ENCODE data around the gene ITGB8.
A peak's percentile ranks its signal among the peaks of the same experiment; 100 is the strongest.

Gene ITGB8

GRCh38 chr7:20330928-20331909 is 519 bp downstream of the ITGB8 start:
- Histone ChIP-seq H3K4me1 (ENCODE audit: control insufficient read depth in 5 of 5, insufficient read depth in 5 of 5, low read length in 5 of 5) (peaks cover 2 to 31% (median 28%) of the 10 kb centered on the region in 5 donors), H3K9me3 (ENCODE audit: control insufficient read depth in 5 of 5, low read length in 5 of 5) (no peaks in the 10 kb centered on the region), H3K4me3 (ENCODE audit: low read depth in 1 of 5, low read length in 5 of 5) (peak overlapping the region; percentile 68 to 86 (median 75)), H3K27ac (ENCODE audit: low read depth, low read length) (no peak overlapping the region), H3K9ac (ENCODE audit: low read length in 5 of 5) (peak overlapping the region in 3 of 5 donors; percentile 53 to 71 (median 62)), H3K36me3 (ENCODE audit: control insufficient read depth in 5 of 5, insufficient read depth in 5 of 5, low read length in 5 of 5) (no peaks in the 10 kb centered on the region), H3K27me3 (ENCODE audit: control insufficient read depth in 5 of 5, insufficient read depth in 4 of 5, low read length in 5 of 5) (peaks cover 0 to 13% (median 6%) of the 10 kb centered on the region in 5 donors)

- Histone ChIP-seq H3K36me3 (ENCODE audit: control insufficient read depth in 5 of 5, insufficient read depth in 5 of 5, low read length in 5 of 5) (no peaks in the 10 kb centered on the region), H3K4me3 (ENCODE audit: low read depth in 1 of 5, low read length in 5 of 5) (peak overlapping the region in 4 of 5 donors; percentile 68 to 86 (median 80)), H3K4me1 (ENCODE audit: control insufficient read depth in 5 of 5, insufficient read depth in 5 of 5, low read length in 5 of 5) (peaks cover 2 to 31% (median 28%) of the 10 kb centered on the region in 5 donors), H3K27me3 (ENCODE audit: control insufficient read depth in 5 of 5, insufficient read depth in 4 of 5, low read length in 5 of 5) (peaks cover 0 to 13% (median 6%) of the 10 kb centered on the region in 5 donors), H3K9me3 (ENCODE audit: control insufficient read depth in 5 of 5, low read length in 5 of 5) (no peaks in the 10 kb centered on the region), H3K27ac (ENCODE audit: low read depth, low read length) (no peak overlapping the region), H3K9ac (ENCODE audit: low read length in 5 of 5) (peak overlapping the region in 2 of 5 donors; percentile 28 to 71)
Measured at GRCh38 chr7:20331910-20332813, 1.5 kb downstream of the ITGB8 start.

GRCh38 chr7:20338285-20338684 is 7.6 kb downstream of the ITGB8 start:
- no peak overlapping the region for H3K9ac ChIP-seq (ENCODE audit: low read length in 5 of 5)
- H3K27ac ChIP-seq (ENCODE audit: low read depth, low read length): no peak overlapping the region
- no peak overlapping the region for H3K4me3 ChIP-seq (ENCODE audit: low read depth in 1 of 5, low read length in 5 of 5)
- H3K27me3 ChIP-seq (ENCODE audit: control insufficient read depth in 5 of 5, insufficient read depth in 4 of 5, low read length in 5 of 5): no peaks in the 10 kb centered on the region
- no peaks in the 10 kb centered on the region for H3K4me1 ChIP-seq (ENCODE audit: control insufficient read depth in 5 of 5, insufficient read depth in 5 of 5, low read length in 5 of 5)
- no peaks in the 10 kb centered on the region for H3K36me3 ChIP-seq (ENCODE audit: control insufficient read depth in 5 of 5, insufficient read depth in 5 of 5, low read length in 5 of 5)
- no peaks in the 10 kb centered on the region for H3K9me3 ChIP-seq (ENCODE audit: control insufficient read depth in 5 of 5, low read length in 5 of 5)

- H3K4me3 ChIP-seq (ENCODE audit: low read depth in 1 of 5, low read length in 5 of 5): no peak overlapping the region
Measured at GRCh38 chr7:20340839-20341238, 10.1 kb downstream of the ITGB8 start.

GRCh38 chr7:20343205-20343604 is 12.5 kb downstream of the ITGB8 start:
- Histone ChIP-seq H3K9ac (ENCODE audit: low read length in 5 of 5) (no peak overlapping the region), H3K27me3 (ENCODE audit: control insufficient read depth in 5 of 5, insufficient read depth in 4 of 5, low read length in 5 of 5) (no peaks in the 10 kb centered on the region), H3K9me3 (ENCODE audit: control insufficient read depth in 5 of 5, low read length in 5 of 5) (no peaks in the 10 kb centered on the region), H3K27ac (ENCODE audit: low read depth, low read length) (no peak overlapping the region), H3K36me3 (ENCODE audit: control insufficient read depth in 5 of 5, insufficient read depth in 5 of 5, low read length in 5 of 5) (no peaks in the 10 kb centered on the region), H3K4me1 (ENCODE audit: control insufficient read depth in 5 of 5, insufficient read depth in 5 of 5, low read length in 5 of 5) (no peaks in the 10 kb centered on the region), H3K4me3 (ENCODE audit: low read depth in 1 of 5, low read length in 5 of 5) (no peak overlapping the region)

More at GRCh38 chr7:20340839-20341238, 10.1 kb downstream of the ITGB8 start:
- Histone ChIP-seq H3K27me3 (ENCODE audit: control insufficient read depth in 5 of 5, insufficient read depth in 4 of 5, low read length in 5 of 5) (no peaks in the 10 kb centered on the region), H3K27ac (ENCODE audit: low read depth, low read length) (no peak overlapping the region), H3K4me1 (ENCODE audit: control insufficient read depth in 5 of 5, insufficient read depth in 5 of 5, low read length in 5 of 5) (no peaks in the 10 kb centered on the region), H3K9ac (ENCODE audit: low read length in 5 of 5) (no peak overlapping the region), H3K36me3 (ENCODE audit: control insufficient read depth in 5 of 5, insufficient read depth in 5 of 5, low read length in 5 of 5) (no peaks in the 10 kb centered on the region), H3K9me3 (ENCODE audit: control insufficient read depth in 5 of 5, low read length in 5 of 5) (no peaks in the 10 kb centered on the region)

- Histone ChIP-seq H3K4me1 (ENCODE audit: control insufficient read depth in 5 of 5, insufficient read depth in 5 of 5, low read length in 5 of 5) (no peaks in the 10 kb centered on the region), H3K36me3 (ENCODE audit: control insufficient read depth in 5 of 5, insufficient read depth in 5 of 5, low read length in 5 of 5) (no peaks in the 10 kb centered on the region), H3K9ac (ENCODE audit: low read length in 5 of 5) (no peak overlapping the region), H3K9me3 (ENCODE audit: control insufficient read depth in 5 of 5, low read length in 5 of 5) (no peaks in the 10 kb centered on the region), H3K27ac (ENCODE audit: low read depth, low read length) (no peak overlapping the region), H3K4me3 (ENCODE audit: low read depth in 1 of 5, low read length in 5 of 5) (no peak overlapping the region), H3K27me3 (ENCODE audit: control insufficient read depth in 5 of 5, insufficient read depth in 4 of 5, low read length in 5 of 5) (no peaks in the 10 kb centered on the region)
Measured at GRCh38 chr7:20343941-20344340, 13.2 kb downstream of the ITGB8 start.

GRCh38 chr7:20344396-20344795 is 13.7 kb downstream of the ITGB8 start:
- no peaks in the 10 kb centered on the region for H3K9me3 ChIP-seq (ENCODE audit: control insufficient read depth in 5 of 5, low read length in 5 of 5)
- H3K27ac ChIP-seq (ENCODE audit: low read depth, low read length): no peak overlapping the region
- H3K4me1 ChIP-seq (ENCODE audit: control insufficient read depth in 5 of 5, insufficient read depth in 5 of 5, low read length in 5 of 5): no peaks in the 10 kb centered on the region
- no peaks in the 10 kb centered on the region for H3K36me3 ChIP-seq (ENCODE audit: control insufficient read depth in 5 of 5, insufficient read depth in 5 of 5, low read length in 5 of 5)
- H3K27me3 ChIP-seq (ENCODE audit: control insufficient read depth in 5 of 5, insufficient read depth in 4 of 5, low read length in 5 of 5): no peaks in the 10 kb centered on the region
- no peak overlapping the region for H3K4me3 ChIP-seq (ENCODE audit: low read depth in 1 of 5, low read length in 5 of 5)
- no peak overlapping the region for H3K9ac ChIP-seq (ENCODE audit: low read length in 5 of 5)

- H3K36me3 ChIP-seq (ENCODE audit: control insufficient read depth in 5 of 5, insufficient read depth in 5 of 5, low read length in 5 of 5): no peaks in the 10 kb centered on the region
- H3K9ac ChIP-seq (ENCODE audit: low read length in 5 of 5): no peak overlapping the region
- no peak overlapping the region for H3K4me3 ChIP-seq (ENCODE audit: low read depth in 1 of 5, low read length in 5 of 5)
- no peaks in the 10 kb centered on the region for H3K4me1 ChIP-seq (ENCODE audit: control insufficient read depth in 5 of 5, insufficient read depth in 5 of 5, low read length in 5 of 5)
- H3K27me3 ChIP-seq (ENCODE audit: control insufficient read depth in 5 of 5, insufficient read depth in 4 of 5, low read length in 5 of 5): no peaks in the 10 kb centered on the region
- no peaks in the 10 kb centered on the region for H3K9me3 ChIP-seq (ENCODE audit: control insufficient read depth in 5 of 5, low read length in 5 of 5)
- no peak overlapping the region for H3K27ac ChIP-seq (ENCODE audit: low read depth, low read length)
Measured at GRCh38 chr7:20346577-20346976, 15.9 kb downstream of the ITGB8 start.

GRCh38 chr7:20347680-20348079 is 17.0 kb downstream of the ITGB8 start:
- Histone ChIP-seq H3K27me3 (ENCODE audit: control insufficient read depth in 5 of 5, insufficient read depth in 4 of 5, low read length in 5 of 5) (no peaks in the 10 kb centered on the region), H3K27ac (ENCODE audit: low read depth, low read length) (no peak overlapping the region), H3K4me3 (ENCODE audit: low read depth in 1 of 5, low read length in 5 of 5) (no peak overlapping the region), H3K36me3 (ENCODE audit: control insufficient read depth in 5 of 5, insufficient read depth in 5 of 5, low read length in 5 of 5) (no peaks in the 10 kb centered on the region), H3K9me3 (ENCODE audit: control insufficient read depth in 5 of 5, low read length in 5 of 5) (no peaks in the 10 kb centered on the region), H3K4me1 (ENCODE audit: control insufficient read depth in 5 of 5, insufficient read depth in 5 of 5, low read length in 5 of 5) (no peaks in the 10 kb centered on the region), H3K9ac (ENCODE audit: low read length in 5 of 5) (no peak overlapping the region)

All from subcutaneous abdominal adipose tissue (tissue), 5 donors.